Stimulated activated memory B cell treated with anti-CD40 and anti-IgM and Interleukin-4, amounts not matched to agents 10 μg/mL and 1 μg/mL and 100 μg/mL, for 72 hours (primary cell): Measurements from ENCODE around the gene INPP5J.
"Not testable (repeated sequence)": the region's sequence is repeated elsewhere in the genome, so short reads cannot be mapped to it uniquely, and the experiment has no call there.

Source experiments
- ATAC-seq: fragments of 150-1000 bp; cut with Tn5 transposase; 2 replicates; pipeline ENCODE4 v1.10.0; 2021
- H3K27ac Mint-ChIP-seq: one replicate; pipeline ENCODE4 v1.8.0; 2022; ENCODE audit warnings: mild to moderate bottlenecking, mixed read lengths
- H3K27me3 Mint-ChIP-seq: one replicate; pipeline ENCODE4 v1.8.0; 2022; ENCODE audit warnings: mixed read lengths
- H3K36me3 Mint-ChIP-seq: one replicate; pipeline ENCODE4 v1.8.0; 2022; ENCODE audit warnings: mixed read lengths
- H3K4me1 Mint-ChIP-seq: one replicate; pipeline ENCODE4 v1.8.0; 2022; ENCODE audit warnings: mixed read lengths
- H3K4me3 Mint-ChIP-seq: one replicate; pipeline ENCODE4 v1.8.0; 2022; ENCODE audit warnings: mild to moderate bottlenecking, moderate library complexity, mixed read lengths
- H3K9me3 Mint-ChIP-seq: one replicate; pipeline ENCODE4 v1.8.0; 2022; ENCODE audit warnings: mixed read lengths

The INPP5J gene

GRCh38 chr22:31122532-31123291, at the start of gene INPP5J:
INPP5J (plus strand) TSS chr22:31122966; CDS start chr22:31123015, 49 bp downstream.
- H3K27me3 Mint-ChIP-seq = peaks cover 18% of the 10 kb centered on the region
- H3K36me3 Mint-ChIP-seq = no peaks in the 10 kb centered on the region
- no peak for ATAC-seq
- H3K27ac Mint-ChIP-seq = no peak within 1 kb of the TSS
- H3K9me3 Mint-ChIP-seq = no peaks in the 10 kb centered on the region
- H3K4me3 Mint-ChIP-seq = no peak within 1 kb of the TSS
- H3K4me1 Mint-ChIP-seq = peaks cover 15% of the 10 kb centered on the region

GRCh38 chr22:31073125-31073524, 49.6 kb upstream of the INPP5J start:
- not testable (repeated sequence) for H3K4me1 Mint-ChIP-seq, H3K27me3 Mint-ChIP-seq, H3K4me3 Mint-ChIP-seq, H3K9me3 Mint-ChIP-seq, H3K27ac Mint-ChIP-seq, ATAC-seq, H3K36me3 Mint-ChIP-seq

GRCh38 chr22:31073545-31074145, 49.1 kb upstream of the INPP5J start:
- ATAC-seq, H3K4me3 Mint-ChIP-seq, H3K9me3 Mint-ChIP-seq: not testable (repeated sequence)

GRCh38 chr22:31075961-31076360, 46.8 kb upstream of the INPP5J start:
- Mint-ChIP-seq H3K9me3 (no peaks in the 10 kb centered on the region), H3K4me3 (no peak overlapping the region), H3K4me1 (peaks cover 6% of the 10 kb centered on the region), H3K27me3 (peaks cover 9% of the 10 kb centered on the region), H3K36me3 (no peaks in the 10 kb centered on the region), H3K27ac (no peak overlapping the region)
- no peak for ATAC-seq

More at GRCh38 chr22:31073545-31074145, 49.1 kb upstream of the INPP5J start:
- not testable (repeated sequence) for H3K4me1 Mint-ChIP-seq, H3K27ac Mint-ChIP-seq, H3K36me3 Mint-ChIP-seq, H3K27me3 Mint-ChIP-seq

- H3K4me3 Mint-ChIP-seq = no peak overlapping the region
- H3K27me3 Mint-ChIP-seq = peaks cover 5% of the 10 kb centered on the region
- no peak overlapping the region for H3K27ac Mint-ChIP-seq
- H3K4me1 Mint-ChIP-seq = peaks cover 23% of the 10 kb centered on the region
- no peak for ATAC-seq
- H3K36me3 Mint-ChIP-seq = no peaks in the 10 kb centered on the region
- no peaks in the 10 kb centered on the region for H3K9me3 Mint-ChIP-seq
These were observed 45.1 kb upstream of the INPP5J start for GRCh38 chr22:31077681-31078080.

GRCh38 chr22:31078389-31078788, 44.4 kb upstream of the INPP5J start:
- not testable (repeated sequence) for H3K27me3 Mint-ChIP-seq, H3K9me3 Mint-ChIP-seq, H3K36me3 Mint-ChIP-seq, H3K27ac Mint-ChIP-seq, H3K4me3 Mint-ChIP-seq, ATAC-seq
- peaks cover 31% of the 10 kb centered on the region for H3K4me1 Mint-ChIP-seq

- H3K4me3 Mint-ChIP-seq = no peak overlapping the region
- H3K36me3 Mint-ChIP-seq = no peaks in the 10 kb centered on the region
- H3K9me3 Mint-ChIP-seq = no peaks in the 10 kb centered on the region
- no peak overlapping the region for H3K27ac Mint-ChIP-seq
- H3K4me1 Mint-ChIP-seq = peaks cover 38% of the 10 kb centered on the region
- H3K27me3 Mint-ChIP-seq = no peaks in the 10 kb centered on the region
- ATAC-seq = no peak
These were observed 43.6 kb upstream of the INPP5J start for GRCh38 chr22:31079095-31079642.

- Mint-ChIP-seq H3K4me3 (peak overlapping the region; percentile 88), H3K36me3 (no peaks in the 10 kb centered on the region), H3K9me3 (no peaks in the 10 kb centered on the region), H3K27ac (peak overlapping the region; percentile 72), H3K27me3 (no peaks in the 10 kb centered on the region), H3K4me1 (peaks cover 46% of the 10 kb centered on the region)
- ATAC-seq = no peak
These were observed 42.5 kb upstream of the INPP5J start for GRCh38 chr22:31080164-31080847.

GRCh38 chr22:31080848-31081649, 41.7 kb upstream of the INPP5J start, which contains the start of gene SMTN:
SMTN (plus strand) TSS chr22:31081318; CDS start chr22:31083259, 1,941 bp downstream.
- Mint-ChIP-seq H3K27me3 (no peaks in the 10 kb centered on the region), H3K4me3 (peak within 1 kb of the TSS; percentile 88), H3K36me3 (no peaks in the 10 kb centered on the region), H3K9me3 (no peaks in the 10 kb centered on the region), H3K4me1 (peaks cover 54% of the 10 kb centered on the region), H3K27ac (peak within 1 kb of the TSS; percentile 72)
- ATAC-seq = peak; percentile 83

- no peaks in the 10 kb centered on the region for H3K27me3 Mint-ChIP-seq
- H3K36me3 Mint-ChIP-seq = no peaks in the 10 kb centered on the region
- H3K27ac Mint-ChIP-seq = peak overlapping the region; percentile 72
- ATAC-seq = no peak
- H3K9me3 Mint-ChIP-seq = no peaks in the 10 kb centered on the region
- H3K4me1 Mint-ChIP-seq = peaks cover 54% of the 10 kb centered on the region
- peak overlapping the region; percentile 88 for H3K4me3 Mint-ChIP-seq
These were observed 40.7 kb upstream of the INPP5J start for GRCh38 chr22:31081963-31082605.

GRCh38 chr22:31082606-31083376, 40.0 kb upstream of the INPP5J start:
- ATAC-seq = no peak
- Mint-ChIP-seq H3K27me3 (no peaks in the 10 kb centered on the region), H3K4me1 (peaks cover 57% of the 10 kb centered on the region), H3K4me3 (peak overlapping the region; percentile 29), H3K36me3 (no peaks in the 10 kb centered on the region), H3K27ac (no peak overlapping the region), H3K9me3 (no peaks in the 10 kb centered on the region)

GRCh38 chr22:31083377-31083768, 39.4 kb upstream of the INPP5J start:
- no peaks in the 10 kb centered on the region for H3K9me3 Mint-ChIP-seq
- peak overlapping the region; percentile 77 for H3K4me3 Mint-ChIP-seq
- peaks cover 62% of the 10 kb centered on the region for H3K4me1 Mint-ChIP-seq
- peak overlapping the region; percentile 93 for H3K27ac Mint-ChIP-seq
- ATAC-seq = no peak
- H3K36me3 Mint-ChIP-seq = no peaks in the 10 kb centered on the region
- H3K27me3 Mint-ChIP-seq = no peaks in the 10 kb centered on the region

- Mint-ChIP-seq H3K4me3 (peak overlapping the region; percentile 77), H3K4me1 (peaks cover 70% of the 10 kb centered on the region), H3K9me3 (no peaks in the 10 kb centered on the region), H3K27me3 (no peaks in the 10 kb centered on the region), H3K36me3 (no peaks in the 10 kb centered on the region), H3K27ac (peak overlapping the region; percentile 93)
- ATAC-seq = no peak
These were observed 38.6 kb upstream of the INPP5J start for GRCh38 chr22:31083923-31084810.
